K562 (cell line): Measurements from ENCODE around the gene PPP1R15A. TPM values are rescaled to one million over a fixed set of nuclear protein-coding genes. Genes with fewer than 3 reads are reported as not detected.

Source experiments
- CREB1 ChIP-seq, 2 experiments: sonication (generic) in 1 of 2; formaldehyde crosslinking in 1 of 2; IDR thresholded peaks; 2 replicates each; pipeline versions ENCODE4 v1.6.1 to v1.8.0; 2012 to 2022; ENCODE audit warnings: inconsistent platforms in 1 of 2, mild to moderate bottlenecking in 1 of 2, missing genetic modification reagents in 1 of 2, moderate library complexity in 1 of 2
- DIDO1 ChIP-seq: fragments of 450-650 bp; IDR thresholded peaks from 2 replicates; pipeline ENCODE4 v1.6.1; 2016; ENCODE audit warnings: low read depth, missing biosample characterization, missing genetic modification characterization
- EHMT2 ChIP-seq: fragments of 450-650 bp; IDR thresholded peaks from 2 replicates; pipeline ENCODE4 v1.6.1; 2018; ENCODE audit warnings: antibody characterized with exemption
- ETS1 ChIP-seq: conservative IDR thresholded peaks from 2 replicates; pipeline ENCODE4 v1.6.1; 2011; ENCODE audit warnings: low read depth, mild to moderate bottlenecking, low read length; ENCODE audit not compliant: control insufficient read depth
- FOSL1 ChIP-seq: fragments of 200-800 bp; sonication (Bioruptor generic); conservative IDR thresholded peaks from 2 replicates; pipeline ENCODE4 v1.6.1; 2016; ENCODE audit warnings: missing genetic modification characterization, missing compliant biosample characterization
- HCFC1 ChIP-seq: IDR thresholded peaks from 2 replicates; pipeline ENCODE4 v1.6.1; 2012; ENCODE audit warnings: low read depth, low read length, improper control_type of control experiment
- KDM1A ChIP-seq, 2 experiments: fragments of 450-650 bp; IDR thresholded peaks; 2 replicates each; pipeline ENCODE4 v1.6.1; 2016; ENCODE audit warnings: mild to moderate bottlenecking in 2 of 2
- MTA2 ChIP-seq: fragments of 450-650 bp; IDR thresholded peaks from 2 replicates; pipeline ENCODE4 v1.6.1; 2016; ENCODE audit warnings: low read depth
- MYBL2 ChIP-seq, 2 experiments: fragments of 450-650 bp in 1 of 2; sonication (generic) in 1 of 2; formaldehyde crosslinking in 1 of 2; IDR thresholded peaks; 2 replicates each; pipeline versions ENCODE4 v1.6.1 to v1.8.1; 2017 to 2022; ENCODE audit warnings: borderline replicate concordance in 1 of 2, inconsistent platforms in 1 of 2, low read depth in 1 of 2, mild to moderate bottlenecking in 1 of 2, missing genetic modification reagents in 1 of 2, moderate library complexity in 1 of 2
- MYNN ChIP-seq, 2 experiments: sonication (generic); formaldehyde crosslinking in 1 of 2; IDR thresholded peaks; 2 replicates each; pipeline versions ENCODE4 v1.5.0 to v1.6.1; 2016 to 2020; ENCODE audit warnings: antibody characterized with exemption in 1 of 2, missing genetic modification reagents in 1 of 2
- POLR2AphosphoS2 ChIP-seq: IDR thresholded peaks from 2 replicates; pipeline ENCODE4 v1.6.1; 2012; ENCODE audit warnings: low read length, improper control_type of control experiment
- POLR2G ChIP-seq: fragments of 200-400 bp; formaldehyde crosslinking; IDR thresholded peaks from 2 replicates; pipeline ENCODE4 v1.6.1; 2017; ENCODE audit warnings: low read depth, mild to moderate bottlenecking, antibody characterized with exemption, low read length, moderate library complexity
- SMARCE1 ChIP-seq: fragments of 450-650 bp; IDR thresholded peaks from 2 replicates; pipeline ENCODE4 v1.7.1; 2016; ENCODE audit warnings: mild to moderate bottlenecking
- STAG1 ChIP-seq: sonication (generic); formaldehyde crosslinking; IDR thresholded peaks from 2 replicates; pipeline ENCODE4 v1.5.0; 2020; ENCODE audit warnings: missing genetic modification reagents, borderline replicate concordance
- TAL1 ChIP-seq: fragments of 450-650 bp; IDR thresholded peaks from 2 replicates; pipeline ENCODE4 v1.6.1; 2016; ENCODE audit warnings: mild to moderate bottlenecking
- TCF15 ChIP-seq: fragments of 250-450 bp; sonication (Bioruptor Pico); IDR thresholded peaks from 2 replicates; pipeline ENCODE4 v1.8.0; 2022; ENCODE audit warnings: moderate library complexity, mild to moderate bottlenecking, inconsistent platforms
- TCFL5 ChIP-seq: fragments of 250-450 bp; sonication (Bioruptor Pico); conservative IDR thresholded peaks from 2 replicates; pipeline ENCODE4 v1.6.1; 2021; ENCODE audit warnings: mild to moderate bottlenecking, moderate library complexity, matching md5 sums
- TRIM24 ChIP-seq, 2 experiments: fragments of 450-650 bp; IDR thresholded peaks; 2 replicates each; pipeline ENCODE4 v1.6.1; 2016
- ZBTB2 ChIP-seq: fragments of 450-650 bp; IDR thresholded peaks from 2 replicates; pipeline ENCODE4 v1.6.1; 2016; ENCODE audit warnings: antibody characterized with exemption
- ZBTB49 ChIP-seq: sonication (generic); formaldehyde crosslinking; IDR thresholded peaks from 2 replicates; pipeline ENCODE4 v1.8.0; 2022; ENCODE audit warnings: missing genetic modification reagents, mild to moderate bottlenecking, borderline replicate concordance
- ZFP36 ChIP-seq: fragments of 150-350 bp; IDR thresholded peaks from 2 replicates; pipeline ENCODE4 v1.6.1; 2018; ENCODE audit warnings: low read length, low read depth; ENCODE audit not compliant: partially characterized antibody
- ZNF511 ChIP-seq: sonication (generic); formaldehyde crosslinking; IDR thresholded peaks from 2 replicates; pipeline ENCODE4 v1.8.0; 2022; ENCODE audit warnings: mild to moderate bottlenecking, missing genetic modification reagents
- ZNF766 ChIP-seq: fragments of 200-800 bp; sonication (Bioruptor generic); conservative IDR thresholded peaks from 2 replicates; pipeline ENCODE4 v1.6.1; 2016; ENCODE audit warnings: missing genetic modification characterization, missing compliant biosample characterization
- polyA plus RNA-seq, 8 experiments: library from polyadenylated mRNA; depleted of rRNA in 4 of 8; stranded (reverse) in 5 of 8; unstranded in 3 of 8; fragments of >200 nt; fragmentation: Nextera tagmentation in 2 of 8; fragmentation: Illumina TruSeq in 1 of 8; extraction: Ambion mirVana in 2 of 8; extraction: Trizol in 1 of 8; gene quantifications; 2 replicates each; pipeline versions ENCODE4 v1.2.1 to v1.2.3, GENCODE V29; 2011 to 2014; ENCODE audit warnings: inconsistent platforms in 1 of 8, missing spikeins in 1 of 8
- total RNA-seq, 7 experiments: library from RNA; depleted of rRNA in 6 of 7; stranded (reverse); fragments of >200 nt in 6 of 7; fragmentation: Illumina TruSeq in 2 of 7; extraction: Trizol in 2 of 7; gene quantifications; 2 replicates each; pipeline versions ENCODE4 v1.2.1 to v1.2.3, GENCODE V29; 2011 to 2021; ENCODE audit warnings: low replicate concordance in 1 of 7

PPP1R15A gene
- total and polyA plus RNA-seq, 9 of the 15 experiments (the other 6 are each of a cell fraction or from before 2014, with no cell fraction given), result 0.42 to 73.7 (median 44.0) TPM

GRCh38 chr19:48918801-48919247 lies 46.6 kb downstream of the PPP1R15A start (continued):
- TF ChIP-seq KDM1A (IDR thresholded peaks at IDR 0.05) (no peak), DIDO1 (no peak), ZBTB2 (no peak), MYNN (IDR thresholded peaks at IDR 0.05) (no peak), MYNN (CRISPR knock-in tag; IDR thresholded peaks at IDR 0.05) (no peak), MYBL2 (IDR thresholded peaks at IDR 0.05; ENCODE audit: low read depth) (no peak), MYBL2 (CRISPR knock-in tag; IDR thresholded peaks at IDR 0.05; ENCODE audit: borderline replicate concordance) (no peak), SMARCE1 (no peak), POLR2AphosphoS2 (peak; percentile 90; the same call in 1 of the 2 replicates), MTA2 (0 out of 2 replicates have a peak, but pooled peaks have one; percentile 43), EHMT2 (no peak), TAL1 (peak; percentile 53; the same call in 1 of the 2 replicates), ZBTB49 (CRISPR knock-in tag) (no peak), HCFC1 (peak; percentile 98), STAG1 (CRISPR knock-in tag) (no peak), TRIM24 (IDR thresholded peaks at IDR 0.05) (no peak), FOSL1 (no peak), TCF15 (no peak), TCFL5 (no peak), ZNF511 (CRISPR knock-in tag) (no peak), CREB1 (IDR thresholded peaks at IDR 0.05) (peak; percentile 36; the same call in 1 of the 2 replicates), CREB1 (CRISPR knock-in tag; IDR thresholded peaks at IDR 0.05) (no peak), ETS1 (peak; percentile 95), POLR2G (peak; percentile 54), ZFP36 (no peak), ZNF766 (CRISPR knock-in tag) (peak; percentile 92)
